ENCODE measurements around the gene PMPCA.
"Not testable (repeated sequence)": the region's sequence is repeated elsewhere in the genome, so short reads cannot be mapped to it uniquely, and the experiment has no call there.

PMPCA gene

GRCh38 chr9:136395345-136396218 is 14.9 kb upstream of the PMPCA start:
- no peak for DNase-seq

- DNase-seq: no peak
These were observed 14.3 kb upstream of the PMPCA start for GRCh38 chr9:136396219-136396515.

- no peak for DNase-seq
These were observed 12.8 kb upstream of the PMPCA start for GRCh38 chr9:136397643-136398042.

- no peak for DNase-seq
These were observed 12.2 kb upstream of the PMPCA start for GRCh38 chr9:136398286-136398685.

- DNase-seq: no peak
These were observed 11.1 kb upstream of the PMPCA start for GRCh38 chr9:136399176-136400037.

GRCh38 chr9:136400038-136400834 is 10.2 kb upstream of the PMPCA start, which contains the start of gene SNAPC4:
TSS of gene SNAPC4 (minus strand) at chr9:136400170. CDS start at chr9:136398428, 1,742 bp downstream.
- DNase-seq: peak; percentile 76

- DNase-seq: no peak
These were observed 9.1 kb upstream of the PMPCA start for GRCh38 chr9:136401173-136401922.

- DNase-seq: no peak
These were observed 8.4 kb upstream of the PMPCA start for GRCh38 chr9:136402067-136402466.

- DNase-seq: peak; percentile 50
These were observed 6.9 kb upstream of the PMPCA start for GRCh38 chr9:136403538-136403914.

GRCh38 chr9:136403915-136404800 is 6.3 kb upstream of the PMPCA start:
- DNase-seq: no peak

GRCh38 chr9:136404801-136405136 is 5.7 kb upstream of the PMPCA start:
- no peak for DNase-seq

GRCh38 chr9:136405481-136405880 is 5.0 kb upstream of the PMPCA start:
- DNase-seq: no peak

- not testable (repeated sequence) for DNase-seq
These were observed 4.6 kb upstream of the PMPCA start for GRCh38 chr9:136405904-136406303.

- not testable (repeated sequence) for DNase-seq
These were observed 3.4 kb upstream of the PMPCA start for GRCh38 chr9:136407061-136407460.

- no peak for DNase-seq
These were observed 2.5 kb upstream of the PMPCA start for GRCh38 chr9:136407911-136408310.

GRCh38 chr9:136409557-136410455 is 652 bp upstream of the PMPCA start:
- DNase-seq: peak; percentile 12

GRCh38 chr9:136411378-136411777 is 920 bp downstream of the PMPCA start:
- DNase-seq: no peak

- DNase-seq: no peak
These were observed 2.5 kb downstream of the PMPCA start for GRCh38 chr9:136412962-136413361.

- DNase-seq: no peak
These were observed 6.0 kb downstream of the PMPCA start for GRCh38 chr9:136416427-136416826.

- DNase-seq: no peak
These were observed 6.5 kb downstream of the PMPCA start for GRCh38 chr9:136416914-136417313.
